Kasumi-1 (cell line): ENCODE measurements around the gene IKZF4.
"Not testable (repeated sequence)": the region's sequence is repeated elsewhere in the genome, so short reads cannot be mapped to it uniquely, and the experiment has no call there.

Experiments
- DNase-seq, 2 experiments: peaks; one replicate each; lab custom pipeline; 2025; lab: John Stamatoyannopoulos, UW

The IKZF4 gene

DNA sequence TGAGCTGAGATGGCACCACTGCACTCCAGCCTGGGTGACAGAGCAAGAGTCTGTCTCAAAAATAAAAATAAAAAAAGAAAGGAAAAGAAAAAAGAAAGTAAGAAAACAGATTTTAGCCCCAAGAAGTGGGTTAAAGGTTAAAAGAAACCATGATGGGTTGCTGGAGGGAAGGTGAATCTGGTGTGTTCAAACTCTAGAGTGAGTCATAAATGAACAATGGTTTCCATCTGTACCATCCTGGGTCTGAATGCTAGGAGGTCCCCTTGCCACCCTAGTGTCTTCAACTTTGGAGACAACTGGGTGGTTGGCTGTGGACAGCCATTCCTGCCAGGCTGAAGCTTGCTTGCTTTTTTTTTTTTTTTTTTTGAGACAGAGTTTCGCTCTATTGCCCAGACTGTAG, 19.3 kb downstream of the IKZF4 start:
- DNase-seq, result no peak

DNA sequence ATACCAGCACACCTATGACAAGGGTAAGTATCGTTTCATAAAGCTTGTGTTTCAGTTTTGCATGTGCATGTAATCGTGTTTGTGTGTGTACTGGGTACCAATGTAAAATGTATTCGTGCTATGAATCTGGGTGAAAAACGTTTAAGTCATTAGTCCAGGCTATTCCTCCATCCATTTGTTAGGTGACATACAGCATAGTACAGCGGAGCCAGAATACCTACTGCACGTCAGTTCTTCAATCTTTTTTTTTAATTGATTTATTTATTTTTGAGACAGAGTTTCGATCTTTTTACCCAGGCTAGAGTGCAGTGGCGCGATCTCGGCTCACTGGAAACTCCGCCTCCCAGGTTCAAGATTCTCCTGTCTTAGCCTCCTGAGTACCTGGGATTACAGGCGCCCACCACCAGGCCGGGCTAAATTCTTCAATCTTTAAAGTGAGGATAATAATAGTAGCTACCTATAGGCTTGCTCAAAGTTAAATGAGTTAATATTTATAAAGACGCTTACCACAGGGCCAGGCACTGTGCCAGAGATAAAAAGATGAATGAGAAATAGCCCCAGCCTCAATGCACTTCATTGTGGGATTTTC, 20.2 kb downstream of the IKZF4 start:
- no peak for DNase-seq

DNA sequence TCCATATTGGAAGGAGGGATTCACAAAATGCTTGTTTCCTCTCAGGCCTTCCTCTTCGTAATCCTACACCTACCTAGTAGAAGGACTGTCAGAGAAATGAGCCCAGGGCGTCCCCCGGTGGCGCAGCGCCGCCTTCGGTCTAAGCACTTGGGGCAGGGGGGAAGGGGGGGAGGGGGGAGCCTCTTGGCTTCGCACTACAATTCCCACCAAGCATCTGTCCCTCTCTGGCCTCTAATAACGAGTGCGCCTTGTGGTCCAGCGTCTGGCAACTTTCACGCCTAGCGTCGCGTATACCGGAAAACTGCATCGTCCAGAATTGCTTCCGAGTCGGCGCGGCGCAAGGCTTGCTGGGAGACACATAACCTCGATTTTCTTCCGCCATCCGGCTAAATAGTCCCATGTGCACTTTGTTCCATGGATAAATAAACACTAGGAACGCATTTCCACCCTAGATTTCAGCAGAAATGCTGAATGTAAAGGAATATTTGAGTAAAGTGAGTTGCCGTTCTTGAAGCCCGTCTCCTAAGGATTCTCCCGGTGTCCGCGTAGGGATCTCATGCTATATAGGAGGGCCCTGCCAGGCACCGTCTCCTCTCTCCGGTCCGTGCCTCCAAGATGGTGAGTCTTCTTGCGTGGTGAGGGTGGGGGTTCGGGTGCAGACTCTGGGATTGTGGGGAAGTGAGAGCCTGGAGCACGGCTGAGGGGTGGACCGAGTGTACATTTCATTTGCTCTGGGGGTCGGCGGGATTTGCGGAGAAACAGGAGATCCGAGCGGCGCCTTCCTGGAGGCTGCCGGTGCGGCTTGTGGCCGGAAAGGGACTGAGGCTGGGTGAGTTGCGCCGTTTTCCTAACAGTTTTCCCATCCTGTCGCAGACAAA, 20.9 kb downstream of the IKZF4 start, which contains the start of gene RPS26:
RPS26 (plus strand) TSS at position 367 of the 878 bp plus-strand sequence; CDS start at position 616, 249 bp downstream.
- peak; percentile 99 for DNase-seq

DNA sequence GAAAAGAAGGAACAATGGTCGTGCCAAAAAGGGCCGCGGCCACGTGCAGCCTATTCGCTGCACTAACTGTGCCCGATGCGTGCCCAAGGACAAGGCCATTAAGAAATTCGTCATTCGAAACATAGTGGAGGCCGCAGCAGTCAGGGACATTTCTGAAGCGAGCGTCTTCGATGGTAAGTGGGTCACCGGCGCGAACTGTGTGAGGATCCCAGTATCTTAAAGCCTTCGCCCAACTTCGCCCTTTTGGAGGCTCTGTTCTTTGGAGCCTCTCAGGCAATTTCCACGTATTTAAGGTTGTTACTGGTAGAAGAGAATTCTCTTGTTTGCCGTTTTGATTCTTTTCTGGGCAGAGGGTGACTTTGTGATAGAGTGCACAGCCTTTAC, 21.6 kb downstream of the IKZF4 start:
- DNase-seq, result not testable (repeated sequence)

DNA sequence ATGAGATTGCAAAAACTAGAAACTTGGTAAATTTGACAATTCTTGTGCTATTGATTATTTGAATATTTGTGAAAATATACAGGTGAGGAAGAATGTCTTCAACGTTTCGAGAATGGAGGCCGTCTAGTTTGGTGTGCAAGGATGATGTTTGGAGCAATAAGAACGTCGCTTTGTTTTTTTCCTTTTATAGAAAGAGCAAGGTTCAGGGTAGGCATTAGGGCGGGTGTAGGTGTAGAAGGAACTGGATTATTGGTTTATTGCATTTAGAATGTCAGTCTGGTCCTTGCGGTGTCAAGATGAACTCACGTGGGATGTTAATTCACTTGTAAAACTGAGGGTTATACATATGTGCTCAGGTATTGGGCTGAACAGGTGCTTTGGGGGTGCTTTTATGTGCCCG, 22.0 kb downstream of the IKZF4 start:
- DNase-seq, result no peak

DNA sequence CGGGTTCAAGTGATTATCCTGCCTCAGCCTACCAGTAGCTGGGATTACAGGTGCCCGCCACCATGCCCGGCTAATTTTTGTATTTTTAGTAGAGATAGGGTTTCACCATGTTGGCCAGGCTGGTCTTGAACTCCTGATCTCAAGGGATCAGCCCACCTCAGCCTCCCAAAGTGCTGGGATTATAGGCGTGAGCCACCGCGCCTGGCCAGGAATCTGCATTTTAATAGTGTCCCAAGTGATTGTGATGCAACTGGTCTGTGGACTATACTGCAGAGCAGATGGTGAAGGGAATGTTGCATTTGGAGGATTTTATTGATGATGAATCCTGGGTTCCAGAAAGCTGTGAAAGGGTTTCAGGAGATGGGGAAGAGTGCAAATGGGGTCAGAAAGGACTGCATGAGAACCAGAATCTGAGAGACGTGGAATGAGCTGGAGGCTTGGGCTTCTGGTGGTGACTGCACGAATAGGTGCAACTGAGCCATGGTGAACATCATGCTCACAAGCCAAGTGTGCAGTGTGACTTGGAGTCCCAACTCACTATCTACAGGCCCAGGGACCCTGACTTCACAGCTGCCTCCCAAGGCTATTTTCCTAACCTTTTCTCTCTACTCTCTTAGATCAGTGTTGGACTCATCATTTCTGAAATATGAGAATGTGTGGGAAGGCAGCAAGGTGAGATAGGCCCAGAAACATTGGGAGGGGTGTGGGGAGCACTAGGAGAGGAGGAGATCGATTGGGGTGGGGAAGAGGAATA, 25.4 kb downstream of the IKZF4 start:
- no peak for DNase-seq

- no peak for DNase-seq
Observed at GRCh38 chr12:56053407-56053893, 32.6 kb downstream of the IKZF4 start.

DNA sequence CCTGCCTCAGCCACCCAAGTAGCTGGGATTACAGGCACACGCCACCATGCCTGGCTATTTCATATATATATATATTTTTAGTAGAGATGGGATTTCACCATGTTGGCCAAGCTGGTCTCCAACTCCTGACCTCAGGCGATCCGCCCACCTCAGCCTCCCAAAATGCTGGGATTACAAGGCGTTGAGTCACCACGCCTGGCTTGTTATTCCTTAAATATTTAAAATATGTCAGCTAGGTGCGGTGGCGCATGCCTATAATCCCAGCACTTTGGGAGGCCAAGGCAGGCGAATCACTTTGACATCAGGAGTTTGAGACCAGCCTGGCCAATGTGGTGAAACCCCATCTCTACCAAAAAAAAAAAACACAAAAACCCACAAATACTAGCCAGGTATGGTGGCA, 39.1 kb downstream of the IKZF4 start:
- DNase-seq, result not testable (repeated sequence)

- DNase-seq, result no peak
Observed at GRCh38 chr12:56061982-56062381, 41.1 kb downstream of the IKZF4 start.

- no peak for DNase-seq
Observed at GRCh38 chr12:56062996-56063395, 42.2 kb downstream of the IKZF4 start.

DNA sequence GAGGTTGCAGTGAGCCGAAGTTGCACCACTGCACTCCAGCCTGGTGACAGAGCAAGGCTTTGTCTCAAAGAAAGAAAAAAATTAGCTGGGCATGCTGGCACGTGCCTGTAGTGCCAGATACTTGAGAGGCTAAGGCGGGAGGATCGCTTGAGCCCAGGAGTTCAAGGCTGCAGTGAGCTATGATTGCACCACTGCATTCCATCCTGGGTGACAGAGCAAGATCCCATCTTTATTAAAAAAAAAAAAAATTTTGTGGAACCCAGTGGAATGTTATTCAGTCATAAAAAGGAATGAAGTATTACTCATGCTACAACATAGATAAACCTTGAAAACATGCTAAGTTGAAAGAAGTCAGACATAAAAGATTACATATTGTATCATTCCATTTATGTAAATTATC, 50.8 kb downstream of the IKZF4 start:
- DNase-seq, result no peak

DNA sequence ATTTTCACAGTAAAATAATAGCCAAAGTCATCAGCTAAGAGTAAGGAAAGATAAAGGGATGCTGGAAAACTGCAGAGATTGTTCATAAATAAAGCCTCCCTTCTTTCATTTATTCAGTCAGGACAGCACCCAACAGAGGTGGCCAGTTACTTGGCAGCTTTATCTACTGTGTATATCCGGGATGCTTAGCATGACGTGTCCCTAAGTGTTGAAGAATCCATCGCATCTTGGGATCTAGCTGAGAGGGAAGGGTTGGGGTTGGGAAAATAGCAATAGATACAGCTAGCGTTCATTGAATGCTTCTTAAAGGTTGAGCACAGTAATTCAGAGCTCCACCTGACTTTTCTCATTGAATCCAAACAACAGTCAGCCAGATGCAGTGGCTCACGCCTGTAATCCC, 53.6 kb downstream of the IKZF4 start:
- no peak for DNase-seq

GRCh38 chr12:56077966-56078365, 57.1 kb downstream of the IKZF4 start:
- not testable (repeated sequence) for DNase-seq

- DNase-seq, result no peak
Observed at GRCh38 chr12:56078427-56078826, 57.6 kb downstream of the IKZF4 start.

DNA sequence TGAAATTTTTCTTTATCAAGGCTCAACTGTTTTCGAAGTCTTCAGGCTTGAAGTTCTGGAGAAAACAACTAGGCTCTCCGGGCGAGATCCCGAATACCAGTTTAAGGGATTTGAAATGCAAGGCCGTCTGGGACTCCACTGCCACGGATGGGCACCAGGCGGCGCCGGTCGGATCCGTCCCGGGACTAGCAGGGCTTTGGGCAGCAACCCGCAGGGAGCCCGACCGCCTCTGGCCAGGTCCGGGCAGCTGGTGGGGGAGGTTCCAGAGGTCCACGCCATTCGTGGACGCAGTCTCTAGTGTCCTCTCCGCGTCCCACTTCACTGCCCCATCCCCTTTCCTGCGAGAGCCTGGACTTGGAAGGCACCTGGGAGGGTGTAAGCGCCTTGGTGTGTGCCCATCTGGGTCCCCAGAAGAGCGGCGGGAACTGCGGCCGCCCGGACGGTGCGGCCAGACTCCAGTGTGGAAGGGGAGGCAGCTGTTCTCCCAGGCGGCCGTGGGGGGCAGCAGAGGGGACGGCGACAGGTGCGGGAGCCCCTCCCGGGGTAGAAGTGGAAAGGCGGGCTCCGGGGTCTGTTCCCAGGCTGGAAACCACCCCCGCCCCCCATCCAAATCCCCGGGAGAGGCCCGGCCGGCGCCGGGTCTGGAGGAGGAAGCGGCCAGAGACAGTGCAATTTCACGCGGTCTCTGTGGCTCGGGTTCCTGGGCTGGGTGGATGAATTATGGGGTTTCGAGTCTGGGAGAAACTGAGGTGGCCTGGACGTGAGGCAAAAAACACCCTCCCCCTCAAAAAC, 58.3 kb downstream of the IKZF4 start:
- DNase-seq, result peak; percentile 49 to 53

- peak; percentile 36 to 52 for DNase-seq
Observed at GRCh38 chr12:56079723-56080555, 59.1 kb downstream of the IKZF4 start, which contains the start of gene ERBB3. Gene ERBB3, plus strand, starts transcription at chr12:56080165. Its CDS starts 136 bp downstream, at chr12:56080301.

DNA sequence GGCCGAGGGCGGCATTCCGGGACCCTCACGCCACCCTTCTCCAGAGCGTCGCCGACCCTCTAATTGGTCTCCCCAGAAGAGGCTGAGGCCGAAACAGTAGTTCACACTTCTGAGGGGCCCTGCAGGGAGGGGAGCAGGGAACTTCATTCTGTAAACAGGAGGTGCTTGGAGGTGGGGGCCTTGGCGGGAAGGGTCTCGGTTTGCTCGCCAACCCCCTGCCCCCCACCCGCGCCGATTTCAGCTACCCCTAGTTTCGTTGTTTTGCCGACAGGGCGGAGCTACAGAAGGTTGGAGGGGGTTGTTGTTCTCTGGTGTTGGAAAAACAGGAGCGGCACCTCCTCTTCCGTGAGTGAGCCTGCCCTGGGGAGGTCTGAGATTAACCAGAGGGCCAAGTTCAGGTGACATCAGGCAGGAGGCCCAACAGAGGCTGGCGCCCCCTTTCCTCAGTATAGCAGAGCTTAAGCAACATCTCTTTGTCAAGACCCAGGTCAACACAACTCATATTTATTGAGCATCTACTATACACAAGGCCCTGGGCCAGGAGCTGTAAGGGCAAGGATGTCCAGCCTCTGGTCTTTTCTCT, 59.8 kb downstream of the IKZF4 start:
- DNase-seq, result no peak

- DNase-seq, result no peak
Observed at GRCh38 chr12:56081393-56082347, 60.8 kb downstream of the IKZF4 start.

- DNase-seq, result no peak
Observed at GRCh38 chr12:56082382-56082781, 61.5 kb downstream of the IKZF4 start.
